ENCODE measurements around the gene FGFR3. TPM values are rescaled to one million over a fixed set of nuclear protein-coding genes. Genes with fewer than 3 reads are reported as not detected.

The FGFR3 gene
- total and polyA plus RNA-seq, 9 of the 15 experiments (the other 6 are each of a cell fraction or from before 2014, with no cell fraction given): 1.2 to 60.4 (median 12.7) TPM

GRCh38 chr4:1855333-1856070 is 62.4 kb downstream of the FGFR3 start (continued):
- TF ChIP-seq SNIP1 (IDR thresholded peaks at IDR 0.05; ENCODE audit: low read depth): no peak
- no peak for TF ChIP-seq ZNF717 (CRISPR knock-in tag; IDR thresholded peaks at IDR 0.05)
- TF ChIP-seq SMARCC2 (IDR thresholded peaks at IDR 0.05; ENCODE audit: low read depth): no peak
- no peak for TF ChIP-seq HDAC8 (tag; IDR thresholded peaks at IDR 0.05)
- no peak for TF ChIP-seq POLR3A (IDR thresholded peaks at IDR 0.05; ENCODE audit: borderline replicate concordance, extremely low read depth, insufficient read depth, insufficient read length)
- no peak for TF ChIP-seq PCBP1 (IDR thresholded peaks at IDR 0.05; ENCODE audit: low read depth, low read length, poor library complexity, severe bottlenecking)
- TF ChIP-seq HEY1 (CRISPR knock-in tag; IDR thresholded peaks at IDR 0.05; ENCODE audit: borderline replicate concordance): no peak
- TF ChIP-seq ZNF146 (CRISPR knock-in tag; IDR thresholded peaks at IDR 0.05; ENCODE audit: unreplicated experiment): no peak
- TF ChIP-seq SMAD3 (CRISPR knock-in tag; conservative IDR thresholded peaks at IDR 0.05): no peak
- TF ChIP-seq ZNF318 (IDR thresholded peaks at IDR 0.05; ENCODE audit: borderline replicate concordance in 1 of 2, low read depth in 1 of 2): no peak
- no peak for TF ChIP-seq PRPF4 (IDR thresholded peaks at IDR 0.05; ENCODE audit: insufficient read depth, low read depth, low read length, poor library complexity, severe bottlenecking)
- peak in 1 of 2 experiments; percentile 35 for TF ChIP-seq E2F6 (IDR thresholded peaks at IDR 0.05; ENCODE audit: borderline replicate concordance in 1 of 2, extremely low read depth in 1 of 2, insufficient read depth in 1 of 2, insufficient read length in 1 of 2, low read depth in 1 of 2, low read length in 1 of 2, poor library complexity in 1 of 2, severe bottlenecking in 1 of 2)
- no peak for TF ChIP-seq ZNF41 (CRISPR knock-in tag; conservative IDR thresholded peaks at IDR 0.05)
- TF ChIP-seq KLF13 (tag; IDR thresholded peaks at IDR 0.05; ENCODE audit: borderline replicate concordance, low read depth): no peak
- no peak for TF ChIP-seq BACH1 (tag; IDR thresholded peaks at IDR 0.05)
